ENCODE results near the gene CEACAM6.

CEACAM6 gene

GRCh38 chr19:41799444-41800000, 44.2 kb downstream of the CEACAM6 start:
- Histone ChIP-seq H3K27me3 (ENCODE audit: insufficient read depth, low read length, poor library complexity) (peaks cover 35% of the 10 kb centered on the region), H3K9ac (ENCODE audit: low read depth, low read length) (no peak overlapping the region), H3K4me2 (ENCODE audit: insufficient read depth, low read length) (no peak overlapping the region), H2AFZ (ENCODE audit: low read depth, low read length) (no peak overlapping the region), H3K79me2 (ENCODE audit: insufficient read depth, low read length) (no peaks in the 10 kb centered on the region), H3K4me3 (ENCODE audit: low read depth in 1 of 2, low read length in 2 of 2) (no peak overlapping the region), H3K9me3 (ENCODE audit: insufficient read depth, low read length, severe bottlenecking) (no peaks in the 10 kb centered on the region), H3K36me3 (ENCODE audit: insufficient read depth, low read length) (no peaks in the 10 kb centered on the region), H3K4me1 (ENCODE audit: insufficient read depth, low read length) (no peaks in the 10 kb centered on the region), H4K20me1 (ENCODE audit: insufficient read depth, low read length) (no peaks in the 10 kb centered on the region), H3K27ac (ENCODE audit: low read length) (no peak overlapping the region)
- ATAC-seq (ENCODE audit: insufficient read depth, low read depth) (no peak), DNase-seq (no peak)
- TF ChIP-seq, protein P1, sequence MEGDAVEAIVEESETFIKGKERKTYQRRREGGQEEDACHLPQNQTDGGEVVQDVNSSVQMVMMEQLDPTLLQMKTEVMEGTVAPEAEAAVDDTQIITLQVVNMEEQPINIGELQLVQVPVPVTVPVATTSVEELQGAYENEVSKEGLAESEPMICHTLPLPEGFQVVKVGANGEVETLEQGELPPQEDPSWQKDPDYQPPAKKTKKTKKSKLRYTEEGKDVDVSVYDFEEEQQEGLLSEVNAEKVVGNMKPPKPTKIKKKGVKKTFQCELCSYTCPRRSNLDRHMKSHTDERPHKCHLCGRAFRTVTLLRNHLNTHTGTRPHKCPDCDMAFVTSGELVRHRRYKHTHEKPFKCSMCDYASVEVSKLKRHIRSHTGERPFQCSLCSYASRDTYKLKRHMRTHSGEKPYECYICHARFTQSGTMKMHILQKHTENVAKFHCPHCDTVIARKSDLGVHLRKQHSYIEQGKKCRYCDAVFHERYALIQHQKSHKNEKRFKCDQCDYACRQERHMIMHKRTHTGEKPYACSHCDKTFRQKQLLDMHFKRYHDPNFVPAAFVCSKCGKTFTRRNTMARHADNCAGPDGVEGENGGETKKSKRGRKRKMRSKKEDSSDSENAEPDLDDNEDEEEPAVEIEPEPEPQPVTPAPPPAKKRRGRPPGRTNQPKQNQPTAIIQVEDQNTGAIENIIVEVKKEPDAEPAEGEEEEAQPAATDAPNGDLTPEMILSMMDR (IDR thresholded peaks at IDR 0.05; ENCODE audit: borderline replicate concordance, extremely low read depth, low read length, poor library complexity, severe bottlenecking), result no peak
- TF ChIP-seq EZH2 (IDR thresholded peaks at IDR 0.05; ENCODE audit: borderline replicate concordance, low read depth, low read length, severe bottlenecking), result no peak

- Histone ChIP-seq H3K36me3 (ENCODE audit: insufficient read depth, low read length) (no peaks in the 10 kb centered on the region), H2AFZ (ENCODE audit: low read depth, low read length) (no peak overlapping the region), H3K4me1 (ENCODE audit: insufficient read depth, low read length) (no peaks in the 10 kb centered on the region), H3K79me2 (ENCODE audit: insufficient read depth, low read length) (no peaks in the 10 kb centered on the region), H4K20me1 (ENCODE audit: insufficient read depth, low read length) (no peaks in the 10 kb centered on the region), H3K9me3 (ENCODE audit: insufficient read depth, low read length, severe bottlenecking) (no peaks in the 10 kb centered on the region), H3K27ac (ENCODE audit: low read length) (no peak overlapping the region), H3K4me3 (ENCODE audit: low read depth in 1 of 2, low read length in 2 of 2) (no peak overlapping the region), H3K9ac (ENCODE audit: low read depth, low read length) (no peak overlapping the region), H3K27me3 (ENCODE audit: insufficient read depth, low read length, poor library complexity) (peaks cover 30% of the 10 kb centered on the region), H3K4me2 (ENCODE audit: insufficient read depth, low read length) (no peak overlapping the region)
- no peak for TF ChIP-seq EZH2 (IDR thresholded peaks at IDR 0.05; ENCODE audit: borderline replicate concordance, low read depth, low read length, severe bottlenecking)
- TF ChIP-seq, protein P1 (IDR thresholded peaks at IDR 0.05; ENCODE audit: borderline replicate concordance, extremely low read depth, low read length, poor library complexity, severe bottlenecking), result no peak
- ATAC-seq (ENCODE audit: insufficient read depth, low read depth) (no peak), DNase-seq (no peak)
Measured at GRCh38 chr19:41801031-41801430, 45.7 kb downstream of the CEACAM6 start.

DNA sequence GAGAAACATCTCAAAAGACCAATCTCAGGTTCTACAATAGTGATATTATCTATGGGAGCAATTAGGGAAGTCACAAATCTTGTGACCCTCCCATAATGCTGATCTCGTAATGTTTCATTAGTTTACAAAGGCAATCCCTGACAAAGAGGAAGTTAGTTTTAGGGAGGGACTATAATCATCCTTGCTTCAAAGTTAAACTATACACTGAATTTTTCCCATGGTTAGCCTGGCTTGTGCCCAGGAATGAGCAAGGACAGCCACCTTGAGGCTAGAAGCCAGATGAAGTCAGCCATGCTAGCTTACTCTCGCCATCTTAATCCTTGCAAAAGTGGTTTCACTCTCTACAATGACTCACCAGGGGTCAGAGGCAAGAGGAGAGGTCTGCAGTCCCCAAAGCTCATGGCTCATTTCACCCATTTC, 46.5 kb downstream of the CEACAM6 start:
- no peak overlapping the region for H3K9ac ChIP-seq (ENCODE audit: low read depth, low read length)
- no peaks in the 10 kb centered on the region for H3K79me2 ChIP-seq (ENCODE audit: insufficient read depth, low read length)
- no peaks in the 10 kb centered on the region for H3K36me3 ChIP-seq (ENCODE audit: insufficient read depth, low read length)
- TF ChIP-seq EZH2 (IDR thresholded peaks at IDR 0.05; ENCODE audit: borderline replicate concordance, low read depth, low read length, severe bottlenecking), result no peak
- TF ChIP-seq, protein P1 (IDR thresholded peaks at IDR 0.05; ENCODE audit: borderline replicate concordance, extremely low read depth, low read length, poor library complexity, severe bottlenecking), result no peak
- DNase-seq, result no peak
- H4K20me1 ChIP-seq (ENCODE audit: insufficient read depth, low read length), result no peaks in the 10 kb centered on the region
- no peak overlapping the region for H3K4me2 ChIP-seq (ENCODE audit: insufficient read depth, low read length)
- H3K4me1 ChIP-seq (ENCODE audit: insufficient read depth, low read length), result no peaks in the 10 kb centered on the region
- no peak for ATAC-seq (ENCODE audit: insufficient read depth, low read depth)
- H3K27me3 ChIP-seq (ENCODE audit: insufficient read depth, low read length, poor library complexity), result peaks cover 23% of the 10 kb centered on the region
- no peaks in the 10 kb centered on the region for H3K9me3 ChIP-seq (ENCODE audit: insufficient read depth, low read length, severe bottlenecking)
- H3K27ac ChIP-seq (ENCODE audit: low read length), result no peak overlapping the region
- H2AFZ ChIP-seq (ENCODE audit: low read depth, low read length), result no peak overlapping the region
- no peak overlapping the region for H3K4me3 ChIP-seq (ENCODE audit: low read depth in 1 of 2, low read length in 2 of 2)

All from DND-41 (cell line).